Lower lobe of right lung (tissue), 2 donors: ENCODE data around the gene GALNT9. TPM values are rescaled to one million over a fixed set of nuclear protein-coding genes. Genes with fewer than 3 reads are reported as not detected.
A peak's percentile ranks its signal among the peaks of the same experiment; 100 is the strongest.

Experiments used
- ATAC-seq, 2 donors: fragments of 200-7000 bp; cut with Tn5 transposase; one replicate each; pipeline ENCODE4 v1.9.1; 2020 to 2022; ENCODE audit warnings: mild to moderate bottlenecking in 2 of 2, moderate library complexity in 2 of 2
- DNase-seq: peaks from one replicate; pipeline ENCODE4 v3.0.0-alpha.2; 2020
- H3K27ac ChIP-seq: fragments of 200-600 bp; one replicate; pipeline ENCODE4 v1.8.0; 2022
- H3K27me3 ChIP-seq: fragments of 200-600 bp; one replicate; pipeline ENCODE4 v1.8.0; 2022; ENCODE audit warnings: low read depth
- H3K36me3 ChIP-seq: fragments of 200-600 bp; one replicate; pipeline ENCODE4 v1.8.0; 2022; ENCODE audit warnings: mild to moderate bottlenecking
- H3K4me1 ChIP-seq: fragments of 200-600 bp; one replicate; pipeline ENCODE4 v1.8.0; 2022
- H3K4me3 ChIP-seq: fragments of 200-600 bp; one replicate; pipeline ENCODE4 v1.8.0; 2022; ENCODE audit warnings: mild to moderate bottlenecking
- H3K9me3 ChIP-seq: fragments of 200-600 bp; one replicate; pipeline ENCODE4 v1.8.0; 2022
- CTCF ChIP-seq: fragments of 200-600 bp; IDR thresholded peaks from one replicate; pipeline ENCODE4 v1.8.0; 2022; ENCODE audit warnings: antibody characterized with exemption, mild to moderate bottlenecking
- intact Hi-C: fragments of 100-400 bp; cut with DNase I; formaldehyde crosslinking; loops from one replicate; pipeline ENCODE4 v1.11.0; 2022
- total RNA-seq: library from RNA; stranded (reverse); fragmentation: NEBNext Ultra II Directional; extraction: Animal tissue kit (Norgen Biotek cat#: 25700); gene quantifications from one replicate; pipeline ENCODE4 v1.2.1, GENCODE V29; 2021
- donor health status: DM: no; HTN: yes; CAD: no; lungs with severe emphysema.

GALNT9 gene
- total RNA-seq, 1 donor from 2014 or later: not detected

GRCh38 chr12:132182711-132183365 is 146.6 kb downstream of the GALNT9 start:
- no peaks in the 10 kb centered on the region for H3K36me3 ChIP-seq
- H3K4me1 ChIP-seq: no peaks in the 10 kb centered on the region
- ATAC-seq (no peak), DNase-seq (no peak)
- H3K27me3 ChIP-seq: peaks cover 14% of the 10 kb centered on the region
- no peak overlapping the region for H3K4me3 ChIP-seq
- intact Hi-C loops: no loop called here
- H3K27ac ChIP-seq: no peak overlapping the region
- TF ChIP-seq CTCF: no peak
- H3K9me3 ChIP-seq: no peaks in the 10 kb centered on the region

GRCh38 chr12:132182206-132182710 is 147.1 kb downstream of the GALNT9 start:
- TF ChIP-seq CTCF: no peak
- intact Hi-C loops: no loop called here

GRCh38 chr12:132181570-132182200 is 147.7 kb downstream of the GALNT9 start:
- Histone ChIP-seq H3K4me3 (no peak overlapping the region), H3K4me1 (no peaks in the 10 kb centered on the region), H3K9me3 (no peaks in the 10 kb centered on the region), H3K27me3 (peaks cover 23% of the 10 kb centered on the region), H3K27ac (no peak overlapping the region), H3K36me3 (no peaks in the 10 kb centered on the region)
- TF ChIP-seq CTCF: no peak
- no peak for DNase-seq
- no peak for ATAC-seq
- intact Hi-C loops: no loop called here

More at GRCh38 chr12:132182206-132182710, 147.1 kb downstream of the GALNT9 start:
- Histone ChIP-seq H3K4me1 (no peaks in the 10 kb centered on the region), H3K4me3 (no peak overlapping the region), H3K27me3 (peaks cover 17% of the 10 kb centered on the region), H3K9me3 (no peaks in the 10 kb centered on the region), H3K27ac (no peak overlapping the region), H3K36me3 (no peaks in the 10 kb centered on the region)
- ATAC-seq (no peak), DNase-seq (no peak)

GRCh38 chr12:132180648-132181546 is 148.5 kb downstream of the GALNT9 start:
- Histone ChIP-seq H3K4me1 (no peaks in the 10 kb centered on the region), H3K4me3 (no peak overlapping the region), H3K9me3 (no peaks in the 10 kb centered on the region), H3K36me3 (no peaks in the 10 kb centered on the region), H3K27me3 (peaks cover 31% of the 10 kb centered on the region), H3K27ac (no peak overlapping the region)
- intact Hi-C loops: no loop called here
- TF ChIP-seq CTCF: no peak
- ATAC-seq (peak in 1 of 2 donors; percentile 8), DNase-seq (no peak)
